ENCODE measurements around the gene YJEFN3. TPM values are rescaled to one million over a fixed set of nuclear protein-coding genes. Genes with fewer than 3 reads are reported as not detected.

Gene YJEFN3
- total RNA-seq, 4 donors from 2014 or later = 0.18 to 0.31 TPM; not detected in 2

- no peaks in the 10 kb centered on the region for H3K27me3 ChIP-seq
- DNase-seq = no peak
- intact Hi-C loops (cut with DNase I; ENCODE audit: low total_unique reads) = no loop called here
Measured at GRCh38 chr19:19498255-19498991, 30.3 kb upstream of the YJEFN3 start.

GRCh38 chr19:19499272-19499995 lies 29.3 kb upstream of the YJEFN3 start:
- no peaks in the 10 kb centered on the region for H3K4me1 ChIP-seq
- intact Hi-C loops (cut with DNase I; ENCODE audit: low total_unique reads) (no loop called here), in situ Hi-C loops (cut with MboI; ENCODE audit: low sequenced_read_pairs in 4 of 4) (no loop called here)
- no peak overlapping the region for H3K4me3 ChIP-seq
- peaks cover 0 to 90% of the 10 kb centered on the region in 2 donors for H3K36me3 ChIP-seq
- H3K9me3 ChIP-seq = no peaks in the 10 kb centered on the region
- no peaks in the 10 kb centered on the region for H3K27me3 ChIP-seq
- H3K27ac ChIP-seq = no peak overlapping the region
- DNase-seq = no peak
- TF ChIP-seq CTCF (IDR thresholded peaks at IDR 0.05 in 4 of 5, conservative IDR thresholded peaks at IDR 0.05 in 1 of 5) = no peak
- no peak for TF ChIP-seq POLR2A (IDR thresholded peaks at IDR 0.05)
- no peak for ATAC-seq

More at GRCh38 chr19:19498255-19498991, 30.3 kb upstream of the YJEFN3 start:
- Histone ChIP-seq H3K36me3 (peaks cover 0 to 92% of the 10 kb centered on the region in 2 donors), H3K27ac (no peak overlapping the region), H3K4me3 (no peak overlapping the region), H3K9me3 (no peaks in the 10 kb centered on the region), H3K4me1 (no peaks in the 10 kb centered on the region)
- no peak for TF ChIP-seq CTCF (IDR thresholded peaks at IDR 0.05 in 4 of 5, conservative IDR thresholded peaks at IDR 0.05 in 1 of 5)
- TF ChIP-seq POLR2A (IDR thresholded peaks at IDR 0.05) = no peak
- in situ Hi-C loops (cut with MboI; ENCODE audit: low sequenced_read_pairs in 4 of 4) = no loop called here
- no peak for ATAC-seq

- Histone ChIP-seq H3K36me3 (peaks cover 0 to 95% of the 10 kb centered on the region in 2 donors), H3K27me3 (no peaks in the 10 kb centered on the region), H3K4me3 (no peak overlapping the region), H3K9me3 (no peaks in the 10 kb centered on the region), H3K4me1 (no peaks in the 10 kb centered on the region), H3K27ac (no peak overlapping the region)
- DNase-seq = no peak
- no peak for ATAC-seq
- intact Hi-C loops (cut with DNase I; ENCODE audit: low total_unique reads) (no loop called here), in situ Hi-C loops (cut with MboI; ENCODE audit: low sequenced_read_pairs in 4 of 4) (no loop called here)
- TF ChIP-seq CTCF (IDR thresholded peaks at IDR 0.05 in 4 of 5, conservative IDR thresholded peaks at IDR 0.05 in 1 of 5) = no peak
- TF ChIP-seq POLR2A (IDR thresholded peaks at IDR 0.05) = no peak
Measured at GRCh38 chr19:19500975-19501644, 27.6 kb upstream of the YJEFN3 start.

GRCh38 chr19:19501798-19502197 lies 26.9 kb upstream of the YJEFN3 start:
- no peak overlapping the region for H3K27ac ChIP-seq
- ATAC-seq (no peak), DNase-seq (no peak)
- no peaks in the 10 kb centered on the region for H3K9me3 ChIP-seq
- no peaks in the 10 kb centered on the region for H3K4me1 ChIP-seq
- in situ Hi-C loops (cut with MboI; ENCODE audit: low sequenced_read_pairs in 4 of 4) (no loop called here), intact Hi-C loops (cut with DNase I; ENCODE audit: low total_unique reads) (no loop called here)
- TF ChIP-seq POLR2A (IDR thresholded peaks at IDR 0.05) (no peak), CTCF (IDR thresholded peaks at IDR 0.05 in 4 of 5, conservative IDR thresholded peaks at IDR 0.05 in 1 of 5) (no peak)
- peaks cover 0 to 95% of the 10 kb centered on the region in 2 donors for H3K36me3 ChIP-seq
- H3K27me3 ChIP-seq = no peaks in the 10 kb centered on the region
- no peak overlapping the region for H3K4me3 ChIP-seq
